Parathyroid adenoma (tissue), 2 donors: Measurements from ENCODE around the gene BDNF.

ENCODE experiments used
- H2AFZ ChIP-seq: fragments of 300-600 bp; sonication (generic); one replicate; pipeline ENCODE4 v1.7.0; 2017; ENCODE audit warnings: antibody characterized with exemption, mild to moderate bottlenecking
- H3K27ac ChIP-seq: fragments of 300-600 bp; sonication (generic); one replicate; pipeline ENCODE4 v1.7.0; 2017
- H3K27me3 ChIP-seq: fragments of 300-600 bp; sonication (generic); one replicate; pipeline ENCODE4 v1.7.0; 2017; ENCODE audit warnings: low read length; ENCODE audit not compliant: control insufficient read depth, insufficient read depth
- H3K36me3 ChIP-seq: fragments of 300-600 bp; sonication (generic); one replicate; pipeline ENCODE4 v1.7.0; 2017; ENCODE audit warnings: low read length; ENCODE audit not compliant: control insufficient read depth, insufficient read depth
- H3K4me1 ChIP-seq: fragments of 300-600 bp; sonication (generic); one replicate; pipeline ENCODE4 v1.7.0; 2017; ENCODE audit warnings: control low read depth
- H3K4me2 ChIP-seq: fragments of 300-600 bp; sonication (generic); one replicate; pipeline ENCODE4 v1.7.0; 2017; ENCODE audit warnings: low read length
- H3K4me3 ChIP-seq: fragments of 300-600 bp; sonication (generic); one replicate; pipeline ENCODE4 v1.7.0; 2017; ENCODE audit warnings: low read depth, low read length
- H3K79me2 ChIP-seq: fragments of 300-600 bp; sonication (generic); one replicate; pipeline ENCODE4 v1.7.0; 2017; ENCODE audit warnings: control low read depth
- H3K9ac ChIP-seq: fragments of 300-600 bp; sonication (generic); one replicate; pipeline ENCODE4 v1.7.0; 2017; ENCODE audit warnings: mild to moderate bottlenecking
- H3K9me3 ChIP-seq: fragments of 300-600 bp; sonication (generic); one replicate; pipeline ENCODE4 v1.7.0; 2017; ENCODE audit warnings: low read length; ENCODE audit not compliant: control insufficient read depth
- TF ChIP-seq, protein P1 (sequence below): fragments of 300-600 bp; sonication (generic); IDR thresholded peaks from one replicate; pipeline ENCODE4 v1.7.0; 2017; ENCODE audit warnings: antibody characterized with exemption, mild to moderate bottlenecking
- donor health status: primary hyperparathyroidism.

BDNF gene

DNA sequence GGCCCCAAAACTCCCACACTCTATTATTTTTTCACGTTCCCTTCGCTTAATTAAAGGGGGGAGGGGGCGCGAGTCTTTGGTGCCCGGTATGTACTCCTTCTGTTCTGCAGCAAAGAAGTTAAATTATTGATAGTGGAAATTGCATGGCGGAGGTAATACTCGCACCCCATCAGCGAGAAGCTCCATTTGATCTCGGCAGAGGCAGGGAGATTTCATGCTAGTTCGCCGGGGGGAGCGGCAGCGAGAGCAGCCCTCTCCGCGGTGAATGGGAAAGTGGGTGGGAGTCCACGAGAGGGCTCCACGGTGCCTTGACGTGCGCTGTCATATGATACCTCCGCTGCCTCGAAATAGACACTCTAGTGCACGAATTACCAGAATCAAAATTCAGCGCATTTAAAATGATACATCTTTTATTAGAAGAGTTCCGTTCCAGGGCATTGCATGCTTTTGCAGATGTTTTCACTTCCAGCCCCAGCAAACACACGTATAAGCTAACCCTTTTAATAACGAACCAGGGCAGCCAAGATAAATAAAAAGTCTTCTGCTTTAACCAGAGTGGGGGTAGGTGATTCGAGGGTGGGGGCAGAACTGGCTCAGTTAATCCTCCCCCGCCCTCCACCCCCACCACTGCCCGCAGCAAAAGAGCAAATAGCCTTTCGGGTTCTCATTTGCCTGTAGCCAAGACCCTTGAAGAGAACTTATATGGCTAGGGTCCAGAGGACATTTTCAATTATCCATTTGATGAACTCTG is 1.3 kb upstream of the BDNF start:
- peak overlapping the region; percentile 63 for H3K4me2 ChIP-seq
- no peaks in the 10 kb centered on the region for H3K9me3 ChIP-seq
- H3K9ac ChIP-seq, result no peak overlapping the region
- no peaks in the 10 kb centered on the region for H3K79me2 ChIP-seq
- no peak overlapping the region for H3K27ac ChIP-seq
- H3K4me3 ChIP-seq, result peak overlapping the region; percentile 44
- TF ChIP-seq, protein P1, sequence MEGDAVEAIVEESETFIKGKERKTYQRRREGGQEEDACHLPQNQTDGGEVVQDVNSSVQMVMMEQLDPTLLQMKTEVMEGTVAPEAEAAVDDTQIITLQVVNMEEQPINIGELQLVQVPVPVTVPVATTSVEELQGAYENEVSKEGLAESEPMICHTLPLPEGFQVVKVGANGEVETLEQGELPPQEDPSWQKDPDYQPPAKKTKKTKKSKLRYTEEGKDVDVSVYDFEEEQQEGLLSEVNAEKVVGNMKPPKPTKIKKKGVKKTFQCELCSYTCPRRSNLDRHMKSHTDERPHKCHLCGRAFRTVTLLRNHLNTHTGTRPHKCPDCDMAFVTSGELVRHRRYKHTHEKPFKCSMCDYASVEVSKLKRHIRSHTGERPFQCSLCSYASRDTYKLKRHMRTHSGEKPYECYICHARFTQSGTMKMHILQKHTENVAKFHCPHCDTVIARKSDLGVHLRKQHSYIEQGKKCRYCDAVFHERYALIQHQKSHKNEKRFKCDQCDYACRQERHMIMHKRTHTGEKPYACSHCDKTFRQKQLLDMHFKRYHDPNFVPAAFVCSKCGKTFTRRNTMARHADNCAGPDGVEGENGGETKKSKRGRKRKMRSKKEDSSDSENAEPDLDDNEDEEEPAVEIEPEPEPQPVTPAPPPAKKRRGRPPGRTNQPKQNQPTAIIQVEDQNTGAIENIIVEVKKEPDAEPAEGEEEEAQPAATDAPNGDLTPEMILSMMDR, result no peak
- H3K4me1 ChIP-seq, result peaks cover 4% of the 10 kb centered on the region
- H2AFZ ChIP-seq, result peak overlapping the region; percentile 28
- no peaks in the 10 kb centered on the region for H3K27me3 ChIP-seq
- H3K36me3 ChIP-seq, result no peaks in the 10 kb centered on the region

DNA sequence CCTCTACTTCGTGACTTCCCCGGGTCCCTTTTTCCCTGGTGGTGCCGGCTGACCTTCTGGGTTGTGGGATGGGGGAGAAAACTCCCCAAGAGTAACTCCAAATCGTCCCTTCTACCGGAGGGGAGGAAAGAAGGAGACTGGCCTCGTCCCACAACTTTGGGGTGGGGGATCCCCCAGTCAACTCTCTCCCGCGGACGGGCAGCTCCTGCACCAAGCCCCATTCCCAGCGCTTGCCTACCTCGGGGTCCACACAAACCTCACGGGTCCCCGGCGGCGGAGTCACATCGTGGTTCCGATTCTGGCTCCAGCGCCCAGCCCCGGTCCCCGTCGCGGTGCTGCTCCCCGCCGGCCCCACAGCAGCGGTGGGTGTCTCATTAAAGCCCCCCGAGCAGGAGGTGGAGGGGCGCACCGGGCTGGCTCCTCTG is 317 bp downstream of the BDNF start:
- TF ChIP-seq, protein P1, result no peak
- Histone ChIP-seq H3K4me1 (peaks cover 4% of the 10 kb centered on the region), H2AFZ (peak overlapping the region; percentile 33), H3K9ac (no peak overlapping the region), H3K4me3 (peak overlapping the region; percentile 2), H3K4me2 (peak overlapping the region; percentile 67), H3K9me3 (no peaks in the 10 kb centered on the region), H3K36me3 (no peaks in the 10 kb centered on the region), H3K27me3 (no peaks in the 10 kb centered on the region), H3K27ac (no peak overlapping the region), H3K79me2 (no peaks in the 10 kb centered on the region)

DNA sequence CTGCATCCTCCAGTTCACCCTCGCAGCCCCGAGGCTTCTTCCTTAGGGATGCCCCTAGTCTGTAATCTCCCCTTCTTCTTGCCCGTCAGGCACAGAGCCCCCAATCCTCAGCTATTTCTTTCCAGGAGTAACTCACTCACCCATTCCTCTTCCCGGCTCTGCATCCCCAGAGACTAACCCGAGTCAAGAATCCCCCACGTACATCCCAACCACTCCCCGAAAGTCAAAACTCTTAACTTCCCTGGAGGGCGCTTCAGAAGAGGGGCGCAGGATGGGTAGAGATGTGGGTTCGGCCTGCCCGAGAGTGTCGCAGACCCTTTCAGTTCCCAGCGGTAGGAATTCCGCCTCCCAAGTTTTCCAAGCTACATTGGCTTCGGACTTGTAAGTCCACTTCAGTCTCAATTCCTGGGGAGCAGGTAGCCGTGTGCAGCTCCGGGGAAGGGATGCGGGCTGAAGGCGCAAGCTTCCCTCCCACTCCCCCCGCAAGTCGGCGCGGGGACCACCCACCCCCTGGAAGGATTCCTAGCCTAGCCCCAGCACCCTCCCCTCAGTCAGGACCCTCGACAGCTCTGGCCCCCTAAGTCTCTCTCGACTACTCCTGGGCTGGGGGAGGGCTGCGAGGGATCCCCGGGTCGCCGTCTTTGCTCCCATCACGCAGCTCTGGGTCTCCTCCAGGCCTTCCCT is 871 bp downstream of the BDNF start:
- Histone ChIP-seq H3K27ac (no peak overlapping the region), H3K79me2 (no peaks in the 10 kb centered on the region), H3K9ac (no peak overlapping the region), H3K27me3 (no peaks in the 10 kb centered on the region), H3K4me1 (peaks cover 4% of the 10 kb centered on the region), H3K4me3 (peak overlapping the region; percentile 5), H3K4me2 (peak overlapping the region; percentile 42), H2AFZ (no peak overlapping the region), H3K9me3 (no peaks in the 10 kb centered on the region), H3K36me3 (no peaks in the 10 kb centered on the region)
- TF ChIP-seq, protein P1, result no peak

DNA sequence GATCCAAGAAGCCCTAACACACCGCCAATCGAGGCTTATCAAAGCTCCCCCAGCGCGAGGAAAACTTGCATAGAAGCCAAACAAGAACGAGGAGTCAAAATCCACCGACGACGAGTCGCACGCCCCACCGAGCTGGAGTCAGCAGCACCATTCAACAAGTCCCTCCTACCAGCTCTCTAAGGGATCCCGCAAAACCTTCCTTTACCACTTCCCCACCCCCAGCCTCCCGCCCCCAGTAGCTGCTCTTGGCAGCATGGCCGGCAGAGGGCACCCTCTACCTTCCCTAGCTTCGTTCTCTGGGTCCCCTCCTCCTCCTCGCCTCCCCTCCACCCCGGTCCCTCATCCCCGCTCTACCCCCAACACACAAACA is 1.4 kb downstream of the BDNF start:
- Histone ChIP-seq H3K27me3 (no peaks in the 10 kb centered on the region), H3K4me3 (peak overlapping the region; percentile 5), H3K9me3 (no peaks in the 10 kb centered on the region), H3K4me1 (peaks cover 4% of the 10 kb centered on the region), H3K27ac (no peak overlapping the region), H3K9ac (no peak overlapping the region), H3K79me2 (no peaks in the 10 kb centered on the region), H3K4me2 (peak overlapping the region; percentile 42), H2AFZ (no peak overlapping the region), H3K36me3 (no peaks in the 10 kb centered on the region)
- TF ChIP-seq, protein P1, result peak; percentile 51
